Epithelial cell of proximal tubule (primary cell): ENCODE data around the gene FAAP100. TPM values are rescaled to one million over a fixed set of nuclear protein-coding genes. Genes with fewer than 3 reads are reported as not detected.

ENCODE experiments used
- DNase-seq: peaks from one replicate; pipeline ENCODE4 v3.0.0-alpha.2; 2011; ENCODE audit warnings: low read depth
- H3K4me3 ChIP-seq: 2 replicates; pipeline ENCODE4 v1.5.1; 2011; ENCODE audit warnings: low read depth, mild to moderate bottlenecking, low read length
- total RNA-seq: library from RNA; depleted of rRNA; stranded (reverse); fragments of >200 nt; gene quantifications from 2 replicates; pipeline ENCODE4 v1.2.3, GENCODE V29; 2015
- TF ChIP-seq, protein P1 (sequence below): conservative IDR thresholded peaks from 2 replicates; pipeline ENCODE4 v1.5.1; 2012; ENCODE audit warnings: low read depth, mild to moderate bottlenecking, low read length

The FAAP100 gene
- total RNA-seq, 1 donor from 2014 or later, result 33.8 TPM

DNA sequence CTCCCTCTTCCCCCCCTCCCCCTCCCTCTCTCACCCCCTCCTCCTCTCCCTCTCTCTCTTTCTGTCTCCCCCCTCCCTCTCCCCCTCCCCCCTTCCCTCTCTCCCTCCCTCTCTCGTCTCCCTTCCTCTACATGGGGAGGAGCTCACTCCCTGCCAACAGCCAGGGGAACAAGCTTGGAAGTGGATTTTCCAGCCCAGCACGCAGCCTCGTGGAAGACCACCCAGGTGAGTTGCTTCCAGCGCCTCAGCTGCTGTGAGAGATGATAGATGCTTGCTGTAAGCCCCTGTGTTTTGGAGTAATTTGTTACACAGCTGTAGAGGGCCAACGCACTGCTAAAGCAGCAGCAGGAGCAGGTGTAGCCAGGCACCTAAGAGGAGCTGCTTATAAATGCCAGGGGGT lies 60.4 kb downstream of the FAAP100 start:
- H3K4me3 ChIP-seq, result no peak overlapping the region
- TF ChIP-seq, protein P1, sequence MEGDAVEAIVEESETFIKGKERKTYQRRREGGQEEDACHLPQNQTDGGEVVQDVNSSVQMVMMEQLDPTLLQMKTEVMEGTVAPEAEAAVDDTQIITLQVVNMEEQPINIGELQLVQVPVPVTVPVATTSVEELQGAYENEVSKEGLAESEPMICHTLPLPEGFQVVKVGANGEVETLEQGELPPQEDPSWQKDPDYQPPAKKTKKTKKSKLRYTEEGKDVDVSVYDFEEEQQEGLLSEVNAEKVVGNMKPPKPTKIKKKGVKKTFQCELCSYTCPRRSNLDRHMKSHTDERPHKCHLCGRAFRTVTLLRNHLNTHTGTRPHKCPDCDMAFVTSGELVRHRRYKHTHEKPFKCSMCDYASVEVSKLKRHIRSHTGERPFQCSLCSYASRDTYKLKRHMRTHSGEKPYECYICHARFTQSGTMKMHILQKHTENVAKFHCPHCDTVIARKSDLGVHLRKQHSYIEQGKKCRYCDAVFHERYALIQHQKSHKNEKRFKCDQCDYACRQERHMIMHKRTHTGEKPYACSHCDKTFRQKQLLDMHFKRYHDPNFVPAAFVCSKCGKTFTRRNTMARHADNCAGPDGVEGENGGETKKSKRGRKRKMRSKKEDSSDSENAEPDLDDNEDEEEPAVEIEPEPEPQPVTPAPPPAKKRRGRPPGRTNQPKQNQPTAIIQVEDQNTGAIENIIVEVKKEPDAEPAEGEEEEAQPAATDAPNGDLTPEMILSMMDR, result no peak
- no peak for DNase-seq

DNA sequence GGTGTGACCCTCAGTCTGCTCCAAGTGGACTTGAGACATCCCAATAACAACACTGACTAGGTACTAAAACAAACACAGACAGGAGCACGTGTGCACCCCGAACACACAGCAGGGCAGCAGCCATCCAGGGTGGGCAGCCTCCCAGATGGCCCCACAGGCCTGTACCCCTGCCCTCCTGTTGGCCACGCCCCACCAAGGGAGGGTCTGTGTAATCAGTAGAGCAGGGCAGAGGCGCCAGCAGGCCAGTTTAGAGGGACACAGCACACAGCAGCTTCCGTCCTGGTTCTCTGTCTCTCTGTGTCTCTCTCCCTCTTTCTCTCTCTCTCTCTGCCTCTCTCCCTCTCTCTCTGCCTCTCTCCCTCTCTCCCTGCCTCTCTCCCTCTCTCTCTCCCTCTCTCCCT lies 61.0 kb downstream of the FAAP100 start:
- TF ChIP-seq, protein P1, result no peak
- no peak for DNase-seq

DNA sequence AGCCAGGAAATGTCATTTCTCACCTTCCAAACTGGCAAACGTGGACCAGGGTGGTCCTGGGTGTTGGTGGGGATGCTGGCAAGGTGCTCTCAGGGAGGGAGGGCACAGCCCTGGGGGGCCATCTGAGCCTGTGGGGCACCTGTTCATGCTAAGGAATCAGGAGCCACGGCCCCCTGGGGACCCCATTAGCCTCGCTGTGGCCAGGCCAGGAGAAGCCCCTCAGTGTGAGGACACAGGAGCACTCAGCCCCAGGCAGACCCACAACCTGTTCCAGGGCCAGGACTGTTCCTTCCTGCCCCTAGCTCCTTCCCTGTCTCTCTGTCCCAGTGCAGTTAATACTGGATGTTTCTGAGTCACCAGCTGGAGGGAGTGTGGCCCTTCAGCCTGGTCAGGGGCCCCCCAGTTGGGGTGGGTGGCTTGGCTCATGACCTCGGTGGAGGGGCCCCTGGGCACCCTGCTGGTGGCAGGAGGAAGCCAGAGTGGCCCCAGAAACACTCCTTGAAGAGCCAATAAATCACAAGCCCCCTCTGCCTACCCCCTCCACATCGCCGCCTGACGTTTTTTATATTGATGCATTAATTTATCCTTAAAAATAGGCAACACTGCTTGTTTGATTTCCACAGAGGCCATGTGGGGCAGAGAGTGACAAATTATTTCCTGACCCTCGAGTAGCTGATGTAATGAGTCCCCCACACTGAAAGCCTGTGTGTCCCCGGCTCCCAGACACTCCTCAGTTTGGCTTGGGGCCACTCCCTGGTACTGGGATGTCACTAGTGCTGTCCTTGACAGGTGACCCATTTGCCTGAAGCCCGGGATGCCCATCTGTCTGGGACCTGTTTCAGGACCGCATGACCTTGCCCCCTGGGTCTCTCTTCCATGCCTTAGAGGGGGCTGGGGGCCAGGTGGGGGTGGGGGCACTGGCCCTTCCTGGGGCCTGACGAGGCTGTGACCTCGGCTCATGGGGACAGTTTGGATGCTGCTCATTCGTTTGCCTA lies 61.9 kb downstream of the FAAP100 start:
- no peak for DNase-seq
- H3K4me3 ChIP-seq, result no peak overlapping the region
- TF ChIP-seq, protein P1, result no peak

More for the DNA sequence above, 61.0 kb downstream of the FAAP100 start:
- no peak overlapping the region for H3K4me3 ChIP-seq

Other genes starting within 250 kb of the FAAP100 start
- gene BAHCC1, start 156.9 kb downstream of the FAAP100 start, total RNA-seq, result 4.8 and 6.2 TPM in 2 replicates
- gene ACTG1, start 39.6 kb downstream of the FAAP100 start, total RNA-seq, result 8,322 and 8,951 TPM in 2 replicates
- gene FSCN2, start 24.0 kb downstream of the FAAP100 start, total RNA-seq, result 0.51 TPM in 1 of 2 replicates, not detected in the other
- gene NPLOC4, start 84.8 kb upstream of the FAAP100 start, total RNA-seq, result 51.9 and 81.4 TPM in 2 replicates
- gene TSPAN10, start 84.8 kb upstream of the FAAP100 start, total RNA-seq, result 0.14 and 0.29 TPM in 2 replicates
- 14.2 and 23.5 TPM in 2 replicates for gene PDE6G, start 104.2 kb upstream of the FAAP100 start, total RNA-seq
- gene OXLD1, start 114.3 kb upstream of the FAAP100 start, total RNA-seq, result 24.4 and 30.6 TPM in 2 replicates
- gene CCDC137, start 114.4 kb upstream of the FAAP100 start, total RNA-seq, result 32.7 and 33.2 TPM in 2 replicates
- 43.5 and 59.0 TPM in 2 replicates for gene ARL16, start 131.4 kb upstream of the FAAP100 start, total RNA-seq
- gene HGS, start 131.7 kb upstream of the FAAP100 start, total RNA-seq, result 122 and 144 TPM in 2 replicates
- gene MRPL12, start 151.0 kb upstream of the FAAP100 start, total RNA-seq, result 127 and 218 TPM in 2 replicates
- 60.1 and 98.6 TPM in 2 replicates for gene SLC25A10, start 159.9 kb upstream of the FAAP100 start, total RNA-seq